Measurements from ENCODE around the gene SMIM32. TPM values are rescaled to one million over a fixed set of nuclear protein-coding genes. Genes with fewer than 3 reads are reported as not detected.
A peak's percentile ranks its signal among the peaks of the same experiment; 100 is the strongest.

Gene SMIM32
- polyA plus RNA-seq, 1 donor from 2014 or later: 3.6 TPM

DNA sequence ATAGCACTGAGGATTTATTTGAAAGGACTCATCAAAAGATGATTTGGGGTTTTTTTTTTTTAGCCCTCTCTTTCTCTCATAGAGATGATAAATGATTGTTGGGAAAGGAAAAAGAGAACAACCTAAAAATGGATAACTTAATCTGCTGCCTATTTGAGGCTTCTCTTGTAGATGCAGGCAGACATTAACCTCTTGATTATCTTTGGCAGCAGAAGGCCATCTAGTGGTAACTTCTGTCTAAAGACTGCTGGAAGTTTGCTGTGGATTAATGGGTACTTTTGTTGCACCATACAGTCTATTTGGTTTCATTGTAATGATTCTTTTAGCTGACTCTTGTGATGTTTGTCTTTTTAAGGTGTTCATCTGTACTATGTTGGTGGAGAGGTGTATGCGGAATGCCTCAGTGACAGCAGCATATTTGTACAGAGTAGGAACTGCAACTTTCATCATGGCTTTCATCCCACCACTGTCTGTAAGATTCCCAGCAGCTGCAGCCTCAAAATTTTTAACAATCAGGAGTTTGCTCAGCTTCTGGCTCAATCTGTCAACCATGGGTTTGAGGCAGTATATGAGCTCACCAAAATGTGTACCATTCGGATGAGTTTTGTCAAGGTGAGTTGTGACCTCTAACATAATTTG lies 18.8 kb downstream of the SMIM32 start:
- Histone ChIP-seq H3K9me3 (ENCODE audit: low read length) (no peaks in the 10 kb centered on the region), H3K9me2 (ENCODE audit: insufficient read depth, low read length) (no peaks in the 10 kb centered on the region), H4K20me1 (ENCODE audit: insufficient read depth) (no peaks in the 10 kb centered on the region), H3K79me2 (replicated peaks; ENCODE audit: insufficient read depth, low read length) (no peaks in the 10 kb centered on the region), H3K36me3 (ENCODE audit: insufficient read depth, low read length) (peaks cover 3% of the 10 kb centered on the region), H3K4me2 (ENCODE audit: low read length) (no peak overlapping the region), H2AFZ (ENCODE audit: low read depth, low read length) (no peak overlapping the region), H3F3A (ENCODE audit: insufficient read depth, low read length, poor library complexity, severe bottlenecking) (no peaks in the 10 kb centered on the region), H3K27ac (ENCODE audit: low read length) (no peak overlapping the region), H3K4me3 (ENCODE audit: low read length) (no peak overlapping the region), H3K27me3 (ENCODE audit: insufficient read depth, low read depth, low read length) (no peaks in the 10 kb centered on the region), H3K9ac (ENCODE audit: low read length) (no peak overlapping the region)
- no peak for TF ChIP-seq TAF1 (IDR thresholded peaks at IDR 0.05; ENCODE audit: low read depth)
- peak; percentile 94 for TF ChIP-seq SMC3 (conservative IDR thresholded peaks at IDR 0.05; ENCODE audit: poor library complexity)
- TF ChIP-seq, protein P1, sequence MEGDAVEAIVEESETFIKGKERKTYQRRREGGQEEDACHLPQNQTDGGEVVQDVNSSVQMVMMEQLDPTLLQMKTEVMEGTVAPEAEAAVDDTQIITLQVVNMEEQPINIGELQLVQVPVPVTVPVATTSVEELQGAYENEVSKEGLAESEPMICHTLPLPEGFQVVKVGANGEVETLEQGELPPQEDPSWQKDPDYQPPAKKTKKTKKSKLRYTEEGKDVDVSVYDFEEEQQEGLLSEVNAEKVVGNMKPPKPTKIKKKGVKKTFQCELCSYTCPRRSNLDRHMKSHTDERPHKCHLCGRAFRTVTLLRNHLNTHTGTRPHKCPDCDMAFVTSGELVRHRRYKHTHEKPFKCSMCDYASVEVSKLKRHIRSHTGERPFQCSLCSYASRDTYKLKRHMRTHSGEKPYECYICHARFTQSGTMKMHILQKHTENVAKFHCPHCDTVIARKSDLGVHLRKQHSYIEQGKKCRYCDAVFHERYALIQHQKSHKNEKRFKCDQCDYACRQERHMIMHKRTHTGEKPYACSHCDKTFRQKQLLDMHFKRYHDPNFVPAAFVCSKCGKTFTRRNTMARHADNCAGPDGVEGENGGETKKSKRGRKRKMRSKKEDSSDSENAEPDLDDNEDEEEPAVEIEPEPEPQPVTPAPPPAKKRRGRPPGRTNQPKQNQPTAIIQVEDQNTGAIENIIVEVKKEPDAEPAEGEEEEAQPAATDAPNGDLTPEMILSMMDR (IDR thresholded peaks at IDR 0.05; ENCODE audit: poor library complexity, severe bottlenecking): peak; percentile 88
- peak; percentile 87 for TF ChIP-seq RAD21 (conservative IDR thresholded peaks at IDR 0.05)

DNA sequence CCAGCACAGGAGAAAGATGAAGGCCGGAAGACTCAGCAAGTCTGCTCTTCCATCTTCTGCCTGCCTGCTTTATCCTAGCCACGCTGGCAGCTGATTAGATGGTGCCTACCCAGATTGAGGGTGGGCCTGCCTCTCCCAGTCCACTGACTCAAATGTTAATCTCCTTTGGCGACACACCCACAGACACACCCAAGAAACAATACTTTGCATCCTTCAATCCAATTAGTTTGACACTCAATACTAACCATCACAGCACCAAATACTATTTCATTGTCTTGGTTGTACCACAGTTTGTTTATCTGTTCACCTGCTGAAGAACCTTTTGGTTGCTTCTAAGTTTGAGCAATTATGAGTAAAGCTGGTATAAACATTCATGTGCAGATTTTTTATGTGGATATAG lies 23.7 kb downstream of the SMIM32 start:
- Histone ChIP-seq H3K4me3 (ENCODE audit: low read length) (no peak overlapping the region), H3F3A (ENCODE audit: insufficient read depth, low read length, poor library complexity, severe bottlenecking) (no peaks in the 10 kb centered on the region), H3K27ac (ENCODE audit: low read length) (no peak overlapping the region), H3K9ac (ENCODE audit: low read length) (no peak overlapping the region), H2AFZ (ENCODE audit: low read depth, low read length) (no peak overlapping the region), H4K20me1 (ENCODE audit: insufficient read depth) (no peaks in the 10 kb centered on the region), H3K79me2 (replicated peaks; ENCODE audit: insufficient read depth, low read length) (no peaks in the 10 kb centered on the region), H3K36me3 (ENCODE audit: insufficient read depth, low read length) (no peaks in the 10 kb centered on the region), H3K27me3 (ENCODE audit: insufficient read depth, low read depth, low read length) (no peaks in the 10 kb centered on the region), H3K9me2 (ENCODE audit: insufficient read depth, low read length) (no peaks in the 10 kb centered on the region), H3K9me3 (ENCODE audit: low read length) (no peaks in the 10 kb centered on the region), H3K4me2 (ENCODE audit: low read length) (no peak overlapping the region)
- TF ChIP-seq, protein P1 (IDR thresholded peaks at IDR 0.05; ENCODE audit: poor library complexity, severe bottlenecking): no peak
- TF ChIP-seq RAD21 (conservative IDR thresholded peaks at IDR 0.05): no peak

DNA sequence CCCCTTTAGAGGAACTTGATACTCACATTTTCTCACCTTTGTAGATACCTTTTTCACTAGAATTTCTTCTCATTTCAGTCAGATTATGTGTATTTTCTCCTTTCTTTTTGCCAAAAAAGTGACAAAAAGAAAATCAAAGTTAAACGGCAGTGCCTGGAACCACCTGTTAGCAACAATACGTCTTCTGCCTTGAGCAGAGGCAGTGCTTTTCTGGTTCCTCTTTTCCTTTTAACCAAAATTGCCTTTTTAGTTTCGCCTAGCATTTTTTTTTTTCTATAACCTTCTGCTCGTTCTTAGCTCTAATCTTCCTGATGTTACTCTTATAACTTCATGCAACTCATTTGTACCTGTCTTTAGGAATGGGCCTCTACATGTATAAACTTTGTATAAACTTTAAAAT lies 26.1 kb downstream of the SMIM32 start:
- no peak for TF ChIP-seq TAF1 (IDR thresholded peaks at IDR 0.05; ENCODE audit: low read depth)
- no peak for TF ChIP-seq EZH2 (IDR thresholded peaks at IDR 0.05; ENCODE audit: borderline replicate concordance, insufficient read depth, low read length, poor library complexity, severe bottlenecking)
- TF ChIP-seq, protein P2, sequence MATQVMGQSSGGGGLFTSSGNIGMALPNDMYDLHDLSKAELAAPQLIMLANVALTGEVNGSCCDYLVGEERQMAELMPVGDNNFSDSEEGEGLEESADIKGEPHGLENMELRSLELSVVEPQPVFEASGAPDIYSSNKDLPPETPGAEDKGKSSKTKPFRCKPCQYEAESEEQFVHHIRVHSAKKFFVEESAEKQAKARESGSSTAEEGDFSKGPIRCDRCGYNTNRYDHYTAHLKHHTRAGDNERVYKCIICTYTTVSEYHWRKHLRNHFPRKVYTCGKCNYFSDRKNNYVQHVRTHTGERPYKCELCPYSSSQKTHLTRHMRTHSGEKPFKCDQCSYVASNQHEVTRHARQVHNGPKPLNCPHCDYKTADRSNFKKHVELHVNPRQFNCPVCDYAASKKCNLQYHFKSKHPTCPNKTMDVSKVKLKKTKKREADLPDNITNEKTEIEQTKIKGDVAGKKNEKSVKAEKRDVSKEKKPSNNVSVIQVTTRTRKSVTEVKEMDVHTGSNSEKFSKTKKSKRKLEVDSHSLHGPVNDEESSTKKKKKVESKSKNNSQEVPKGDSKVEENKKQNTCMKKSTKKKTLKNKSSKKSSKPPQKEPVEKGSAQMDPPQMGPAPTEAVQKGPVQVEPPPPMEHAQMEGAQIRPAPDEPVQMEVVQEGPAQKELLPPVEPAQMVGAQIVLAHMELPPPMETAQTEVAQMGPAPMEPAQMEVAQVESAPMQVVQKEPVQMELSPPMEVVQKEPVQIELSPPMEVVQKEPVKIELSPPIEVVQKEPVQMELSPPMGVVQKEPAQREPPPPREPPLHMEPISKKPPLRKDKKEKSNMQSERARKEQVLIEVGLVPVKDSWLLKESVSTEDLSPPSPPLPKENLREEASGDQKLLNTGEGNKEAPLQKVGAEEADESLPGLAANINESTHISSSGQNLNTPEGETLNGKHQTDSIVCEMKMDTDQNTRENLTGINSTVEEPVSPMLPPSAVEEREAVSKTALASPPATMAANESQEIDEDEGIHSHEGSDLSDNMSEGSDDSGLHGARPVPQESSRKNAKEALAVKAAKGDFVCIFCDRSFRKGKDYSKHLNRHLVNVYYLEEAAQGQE (IDR thresholded peaks at IDR 0.05; ENCODE audit: borderline replicate concordance): no peak
- no peak for TF ChIP-seq POLR2AphosphoS5 (IDR thresholded peaks at IDR 0.05)
- no peak for TF ChIP-seq MXI1 (conservative IDR thresholded peaks at IDR 0.05; ENCODE audit: poor library complexity, severe bottlenecking)
- no peak for TF ChIP-seq RAD21 (conservative IDR thresholded peaks at IDR 0.05)
- no peak for TF ChIP-seq EP300 (conservative IDR thresholded peaks at IDR 0.05; ENCODE audit: poor library complexity, severe bottlenecking)
- no peak for TF ChIP-seq SMC3 (conservative IDR thresholded peaks at IDR 0.05; ENCODE audit: poor library complexity)
- TF ChIP-seq, protein P1 (IDR thresholded peaks at IDR 0.05; ENCODE audit: poor library complexity, severe bottlenecking): no peak
- no peaks in the 10 kb centered on the region for H3F3A ChIP-seq (ENCODE audit: insufficient read depth, low read length, poor library complexity, severe bottlenecking)
- no peak overlapping the region for H3K4me2 ChIP-seq (ENCODE audit: low read length)
- H3K4me3 ChIP-seq (ENCODE audit: low read length): no peak overlapping the region
- H3K9me2 ChIP-seq (ENCODE audit: insufficient read depth, low read length): no peaks in the 10 kb centered on the region
- H3K27me3 ChIP-seq (ENCODE audit: insufficient read depth, low read depth, low read length): no peaks in the 10 kb centered on the region
- H4K20me1 ChIP-seq (ENCODE audit: insufficient read depth): no peaks in the 10 kb centered on the region
- H3K27ac ChIP-seq (ENCODE audit: low read length): no peak overlapping the region
- H3K9me3 ChIP-seq (ENCODE audit: low read length): no peaks in the 10 kb centered on the region
- no peaks in the 10 kb centered on the region for H3K36me3 ChIP-seq (ENCODE audit: insufficient read depth, low read length)
- H3K9ac ChIP-seq (ENCODE audit: low read length): no peak overlapping the region
- H3K79me2 ChIP-seq (replicated peaks; ENCODE audit: insufficient read depth, low read length): no peaks in the 10 kb centered on the region
- H2AFZ ChIP-seq (ENCODE audit: low read depth, low read length): no peak overlapping the region
